ENCODE results near the gene CEP70.
"Not testable (repeated sequence)": the region's sequence is repeated elsewhere in the genome, so short reads cannot be mapped to it uniquely, and the experiment has no call there.

Gene CEP70

GRCh38 chr3:138467931-138468330 is 126.1 kb downstream of the CEP70 start:
- no peak for DNase-seq

- no peak for DNase-seq
Observed at GRCh38 chr3:138465925-138466324, 128.1 kb downstream of the CEP70 start.

- no peak for DNase-seq
Observed at GRCh38 chr3:138465451-138465850, 128.6 kb downstream of the CEP70 start.

- DNase-seq: no peak
Observed at GRCh38 chr3:138464491-138464860, 129.6 kb downstream of the CEP70 start.

- DNase-seq: no peak
Observed at GRCh38 chr3:138463724-138464490, 130.2 kb downstream of the CEP70 start.

GRCh38 chr3:138461896-138462295 is 132.2 kb downstream of the CEP70 start:
- DNase-seq: no peak

- DNase-seq: no peak
Observed at GRCh38 chr3:138461246-138461645, 132.8 kb downstream of the CEP70 start.

GRCh38 chr3:138460536-138461205 is 133.4 kb downstream of the CEP70 start:
- DNase-seq: no peak

GRCh38 chr3:138459619-138460535 is 134.2 kb downstream of the CEP70 start:
- DNase-seq: no peak

- no peak for DNase-seq
Observed at GRCh38 chr3:138458774-138459499, 135.1 kb downstream of the CEP70 start.

GRCh38 chr3:138457863-138458735 is 136.0 kb downstream of the CEP70 start:
- DNase-seq: no peak

GRCh38 chr3:138456961-138457862 is 136.8 kb downstream of the CEP70 start:
- no peak for DNase-seq

- no peak for DNase-seq
Observed at GRCh38 chr3:138455801-138456716, 138.0 kb downstream of the CEP70 start.

- not testable (repeated sequence) for DNase-seq
Observed at GRCh38 chr3:138453940-138454339, 140.1 kb downstream of the CEP70 start.

- DNase-seq: no peak
Observed at GRCh38 chr3:138452436-138452835, 141.6 kb downstream of the CEP70 start.

- DNase-seq: no peak
Observed at GRCh38 chr3:138451595-138452162, 142.4 kb downstream of the CEP70 start.

GRCh38 chr3:138450704-138451424 is 143.2 kb downstream of the CEP70 start:
- DNase-seq: no peak

- no peak for DNase-seq
Observed at GRCh38 chr3:138450181-138450580, 143.9 kb downstream of the CEP70 start.

Measured in activated T-cell treated with anti-CD3 and anti-CD28 coated beads for 4 hours (primary cell).